Measurements from ENCODE around the gene GGN.
"Not testable (repeated sequence)": the region's sequence is repeated elsewhere in the genome, so short reads cannot be mapped to it uniquely, and the experiment has no call there.

GGN gene

GRCh38 chr19:38411898-38412297, 24.1 kb upstream of the GGN start:
- DNase-seq (ENCODE audit: low spot score) = not testable (repeated sequence)

GRCh38 chr19:38411041-38411712, 23.3 kb upstream of the GGN start:
- DNase-seq (ENCODE audit: low spot score) = no peak

- not testable (repeated sequence) for DNase-seq (ENCODE audit: low spot score)
Observed at GRCh38 chr19:38410407-38410806, 22.6 kb upstream of the GGN start.

- DNase-seq (ENCODE audit: low spot score) = no peak
Observed at GRCh38 chr19:38409631-38410133, 21.8 kb upstream of the GGN start.

GRCh38 chr19:38405276-38405675, 17.4 kb upstream of the GGN start:
- DNase-seq (ENCODE audit: low spot score) = no peak

- DNase-seq (ENCODE audit: low spot score) = no peak
Observed at GRCh38 chr19:38404858-38405257, 17.0 kb upstream of the GGN start.

GRCh38 chr19:38402967-38403674, 15.3 kb upstream of the GGN start, which contains the start of gene FAM98C:
TSS of gene FAM98C (plus strand) at chr19:38403093. CDS start at chr19:38403154, 61 bp downstream.
- peak; percentile 98 for DNase-seq (ENCODE audit: low spot score)

GRCh38 chr19:38402623-38402966, 14.8 kb upstream of the GGN start:
- no peak for DNase-seq (ENCODE audit: low spot score)

- no peak for DNase-seq (ENCODE audit: low spot score)
Observed at GRCh38 chr19:38401148-38401547, 13.3 kb upstream of the GGN start.

- no peak for DNase-seq (ENCODE audit: low spot score)
Observed at GRCh38 chr19:38400361-38400760, 12.5 kb upstream of the GGN start.

GRCh38 chr19:38399537-38399936, 11.7 kb upstream of the GGN start:
- DNase-seq (ENCODE audit: low spot score) = no peak

GRCh38 chr19:38399081-38399480, 11.2 kb upstream of the GGN start:
- DNase-seq (ENCODE audit: low spot score) = no peak

GRCh38 chr19:38395381-38396114, 7.7 kb upstream of the GGN start:
- peak; percentile 36 for DNase-seq (ENCODE audit: low spot score)

- DNase-seq (ENCODE audit: low spot score) = peak; percentile 68
Observed at GRCh38 chr19:38394488-38394887, 6.7 kb upstream of the GGN start.

- no peak for DNase-seq (ENCODE audit: low spot score)
Observed at GRCh38 chr19:38392707-38393308, 5.0 kb upstream of the GGN start.

- no peak for DNase-seq (ENCODE audit: low spot score)
Observed at GRCh38 chr19:38391911-38392464, 4.2 kb upstream of the GGN start.

GRCh38 chr19:38389957-38390924, 2.4 kb upstream of the GGN start:
- DNase-seq (ENCODE audit: low spot score) = no peak

- no peak for DNase-seq (ENCODE audit: low spot score)
Observed at GRCh38 chr19:38389101-38389925, 1.5 kb upstream of the GGN start.

- no peak for DNase-seq (ENCODE audit: low spot score)
Observed at GRCh38 chr19:38388349-38389100, 691 bp upstream of the GGN start, which contains the start of gene SPRED3. TSS of gene SPRED3 (plus strand) at chr19:38388697. CDS start at chr19:38390303, 1,606 bp downstream.
